ENCODE results near the gene RASL11A. TPM values are rescaled to one million over a fixed set of nuclear protein-coding genes. Genes with fewer than 3 reads are reported as not detected.
"Not testable (repeated sequence)": the region's sequence is repeated elsewhere in the genome, so short reads cannot be mapped to it uniquely, and the experiment has no call there.

Gene RASL11A
- total RNA-seq, 1 donor from 2014 or later, result 1.3 TPM

DNA sequence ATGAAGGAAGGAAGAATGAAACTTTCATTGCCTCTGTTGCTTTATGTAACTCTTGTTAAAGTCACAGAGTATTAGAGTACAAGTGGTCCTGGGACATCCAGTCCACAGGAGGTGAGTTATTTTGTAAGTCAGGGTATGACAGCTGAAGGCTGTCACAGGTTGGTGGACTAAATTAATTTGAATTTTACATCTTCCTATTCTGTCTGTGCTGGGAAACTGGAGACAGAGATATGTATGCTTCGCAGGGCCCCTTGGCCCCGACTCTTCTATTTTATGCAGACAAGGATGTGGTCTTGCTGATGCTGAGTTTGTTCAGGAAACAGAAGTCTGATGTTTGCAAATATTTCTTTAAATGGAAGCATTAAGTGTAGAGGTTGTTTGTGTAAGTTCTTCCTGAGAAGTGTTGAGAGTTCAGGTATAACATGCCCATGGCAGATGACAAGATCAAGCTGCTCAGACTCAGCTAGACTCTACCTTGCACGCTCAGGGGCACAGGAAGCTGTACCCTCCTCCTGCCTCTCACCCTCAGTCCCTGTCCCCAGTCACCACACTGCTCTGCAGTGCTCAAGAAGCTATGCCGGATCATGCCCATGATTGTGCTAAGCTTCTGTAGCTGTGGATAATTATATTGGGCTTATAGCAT is 23.4 kb downstream of the RASL11A start:
- peaks cover 25% of the 10 kb centered on the region for H3K27me3 Mint-ChIP-seq (ENCODE audit: low read depth)

DNA sequence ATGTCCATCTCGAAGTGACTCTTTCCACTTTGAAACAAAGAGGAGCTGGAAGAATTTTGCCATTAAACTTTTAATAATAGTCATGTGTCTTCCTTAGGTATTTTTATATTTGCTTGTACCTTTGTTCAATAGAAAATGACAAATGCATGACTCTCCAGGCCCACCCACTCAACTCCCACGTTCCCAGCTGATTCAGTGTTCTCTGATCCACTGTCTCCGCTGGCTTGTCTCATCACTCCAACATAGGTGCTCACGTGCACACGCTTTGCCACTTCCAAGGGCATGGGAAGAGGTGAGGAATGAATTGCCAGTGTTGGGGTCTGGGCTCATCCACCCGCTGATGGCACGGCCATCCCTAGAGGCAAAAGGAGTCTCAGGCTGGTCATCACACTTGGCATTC is 24.5 kb downstream of the RASL11A start:
- no peak overlapping the region for H3K4me3 Mint-ChIP-seq

More for the DNA sequence above, 23.4 kb downstream of the RASL11A start:
- H3K36me3 Mint-ChIP-seq (ENCODE audit: low read depth), result no peaks in the 10 kb centered on the region
- H3K4me1 Mint-ChIP-seq, result no peaks in the 10 kb centered on the region
- no peaks in the 10 kb centered on the region for H3K9me3 Mint-ChIP-seq
- TF ChIP-seq, protein P1, sequence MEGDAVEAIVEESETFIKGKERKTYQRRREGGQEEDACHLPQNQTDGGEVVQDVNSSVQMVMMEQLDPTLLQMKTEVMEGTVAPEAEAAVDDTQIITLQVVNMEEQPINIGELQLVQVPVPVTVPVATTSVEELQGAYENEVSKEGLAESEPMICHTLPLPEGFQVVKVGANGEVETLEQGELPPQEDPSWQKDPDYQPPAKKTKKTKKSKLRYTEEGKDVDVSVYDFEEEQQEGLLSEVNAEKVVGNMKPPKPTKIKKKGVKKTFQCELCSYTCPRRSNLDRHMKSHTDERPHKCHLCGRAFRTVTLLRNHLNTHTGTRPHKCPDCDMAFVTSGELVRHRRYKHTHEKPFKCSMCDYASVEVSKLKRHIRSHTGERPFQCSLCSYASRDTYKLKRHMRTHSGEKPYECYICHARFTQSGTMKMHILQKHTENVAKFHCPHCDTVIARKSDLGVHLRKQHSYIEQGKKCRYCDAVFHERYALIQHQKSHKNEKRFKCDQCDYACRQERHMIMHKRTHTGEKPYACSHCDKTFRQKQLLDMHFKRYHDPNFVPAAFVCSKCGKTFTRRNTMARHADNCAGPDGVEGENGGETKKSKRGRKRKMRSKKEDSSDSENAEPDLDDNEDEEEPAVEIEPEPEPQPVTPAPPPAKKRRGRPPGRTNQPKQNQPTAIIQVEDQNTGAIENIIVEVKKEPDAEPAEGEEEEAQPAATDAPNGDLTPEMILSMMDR (conservative IDR thresholded peaks at IDR 0.05), result no peak
- DNase-seq (ENCODE audit: low read depth, low spot score), result no peak
- H3K27ac Mint-ChIP-seq (ENCODE audit: unreplicated experiment), result no peak overlapping the region
- H3K4me3 Mint-ChIP-seq, result no peak overlapping the region

DNA sequence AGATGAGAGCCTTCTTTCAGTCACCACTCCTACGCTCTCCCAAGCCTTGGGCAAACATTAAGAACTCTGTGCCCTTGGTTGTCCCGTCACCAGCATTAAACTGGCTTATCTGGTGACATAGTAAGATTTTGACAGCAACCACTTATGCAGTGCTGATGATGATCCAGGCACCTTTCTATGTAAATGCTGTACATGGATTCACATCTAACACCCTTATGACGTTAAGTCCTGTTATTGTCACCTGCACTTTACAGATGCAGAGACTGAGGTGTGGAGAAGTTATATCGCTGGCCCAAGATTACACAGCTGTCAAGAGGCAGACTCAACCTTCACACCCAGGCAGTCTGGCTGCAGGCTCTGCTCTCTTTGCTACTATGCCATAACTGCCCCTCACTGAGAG is 25.0 kb downstream of the RASL11A start:
- no peaks in the 10 kb centered on the region for H3K9me3 Mint-ChIP-seq
- no peak for DNase-seq (ENCODE audit: low read depth, low spot score)
- no peak overlapping the region for H3K27ac Mint-ChIP-seq (ENCODE audit: unreplicated experiment)
- no peaks in the 10 kb centered on the region for H3K4me1 Mint-ChIP-seq
- H3K4me3 Mint-ChIP-seq, result no peak overlapping the region
- TF ChIP-seq, protein P1 (conservative IDR thresholded peaks at IDR 0.05), result no peak
- H3K36me3 Mint-ChIP-seq (ENCODE audit: low read depth), result no peaks in the 10 kb centered on the region
- H3K27me3 Mint-ChIP-seq (ENCODE audit: low read depth), result peaks cover 30% of the 10 kb centered on the region

More for the DNA sequence above, 24.5 kb downstream of the RASL11A start:
- Mint-ChIP-seq H3K4me1 (no peaks in the 10 kb centered on the region), H3K36me3 (ENCODE audit: low read depth) (no peaks in the 10 kb centered on the region), H3K9me3 (no peaks in the 10 kb centered on the region), H3K27ac (ENCODE audit: unreplicated experiment) (no peak overlapping the region), H3K27me3 (ENCODE audit: low read depth) (peaks cover 30% of the 10 kb centered on the region)
- TF ChIP-seq, protein P1 (conservative IDR thresholded peaks at IDR 0.05), result no peak
- no peak for DNase-seq (ENCODE audit: low read depth, low spot score)

DNA sequence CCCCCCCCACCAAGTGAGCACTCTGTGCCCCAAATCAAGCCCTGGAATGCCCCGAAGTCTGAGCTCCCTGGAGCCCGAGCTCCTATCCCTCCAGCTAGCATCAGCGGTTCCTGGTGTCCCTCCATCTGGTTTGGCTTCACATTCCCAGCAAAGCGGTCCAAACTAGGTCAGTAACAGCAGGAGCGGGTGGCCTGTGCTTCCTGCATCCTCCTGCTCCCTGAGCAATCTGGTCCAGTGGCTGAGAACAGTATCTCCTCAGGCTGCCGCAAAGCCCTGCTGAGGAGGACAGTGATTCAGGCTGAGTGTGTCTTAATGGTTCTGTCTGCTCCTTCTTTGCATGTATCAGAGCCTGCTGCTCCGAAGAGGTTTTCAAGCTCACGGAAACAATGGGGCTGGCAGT is 25.9 kb downstream of the RASL11A start:
- H3K27ac Mint-ChIP-seq (ENCODE audit: unreplicated experiment), result no peak overlapping the region
- H3K4me3 Mint-ChIP-seq, result no peak overlapping the region
- no peak for DNase-seq (ENCODE audit: low read depth, low spot score)
- H3K36me3 Mint-ChIP-seq (ENCODE audit: low read depth), result no peaks in the 10 kb centered on the region
- no peaks in the 10 kb centered on the region for H3K4me1 Mint-ChIP-seq
- no peaks in the 10 kb centered on the region for H3K9me3 Mint-ChIP-seq
- H3K27me3 Mint-ChIP-seq (ENCODE audit: low read depth), result peaks cover 30% of the 10 kb centered on the region
- TF ChIP-seq, protein P1 (conservative IDR thresholded peaks at IDR 0.05), result no peak

DNA sequence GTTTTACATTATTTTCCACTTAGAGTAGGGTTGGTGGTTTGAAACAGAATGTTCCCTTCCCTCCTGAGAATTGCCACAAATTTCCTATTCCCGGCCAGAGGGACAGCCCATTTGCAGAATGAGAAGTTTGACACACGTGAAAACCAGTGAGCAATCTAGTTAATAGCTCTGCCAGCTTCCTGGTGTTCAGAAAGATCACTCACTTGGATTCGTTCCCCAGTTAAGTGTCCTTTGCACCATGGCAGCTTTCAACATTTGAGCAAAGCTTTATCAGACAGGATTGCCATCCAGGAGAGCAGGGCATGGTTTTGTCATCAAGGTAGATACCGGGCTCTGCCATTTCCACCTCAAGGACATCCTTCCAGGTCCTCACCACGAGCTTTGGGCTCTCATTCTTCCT is 28.2 kb downstream of the RASL11A start:
- Mint-ChIP-seq H3K4me3 (no peak overlapping the region), H3K4me1 (no peaks in the 10 kb centered on the region), H3K36me3 (ENCODE audit: low read depth) (no peaks in the 10 kb centered on the region), H3K27me3 (ENCODE audit: low read depth) (peaks cover 19% of the 10 kb centered on the region), H3K27ac (ENCODE audit: unreplicated experiment) (no peak overlapping the region), H3K9me3 (no peaks in the 10 kb centered on the region)
- TF ChIP-seq, protein P1 (conservative IDR thresholded peaks at IDR 0.05), result no peak
- no peak for DNase-seq (ENCODE audit: low read depth, low spot score)

DNA sequence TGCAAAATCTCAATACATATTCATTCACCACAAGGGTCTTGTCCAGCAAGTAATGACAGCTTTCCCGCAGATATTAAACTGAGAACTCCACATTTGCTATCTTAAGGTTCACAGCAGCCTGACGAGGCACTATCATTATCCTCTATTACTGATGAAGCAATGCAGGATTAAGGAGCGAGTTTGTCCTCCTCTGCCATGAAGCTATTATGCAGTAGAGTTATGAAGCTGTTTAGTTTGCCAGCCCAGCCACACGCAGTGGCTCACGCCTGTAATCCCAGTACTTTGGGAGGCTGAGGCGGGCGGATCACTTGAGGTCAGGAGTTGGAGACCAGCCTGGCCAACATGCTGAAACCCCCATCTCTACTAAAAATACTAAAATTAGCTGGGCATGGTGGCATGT is 29.8 kb downstream of the RASL11A start:
- H3K27me3 Mint-ChIP-seq (ENCODE audit: low read depth), result peaks cover 19% of the 10 kb centered on the region
- H3K4me3 Mint-ChIP-seq; H3K9me3 Mint-ChIP-seq; DNase-seq (ENCODE audit: low read depth, low spot score); H3K4me1 Mint-ChIP-seq; H3K27ac Mint-ChIP-seq (ENCODE audit: unreplicated experiment); H3K36me3 Mint-ChIP-seq (ENCODE audit: low read depth): not testable (repeated sequence)
